ENCODE results near the gene PSMG1.

GRCh38 chr21:39184050-39184980, 1.1 kb upstream of the PSMG1 start:
- TF ChIP-seq, protein P1, sequence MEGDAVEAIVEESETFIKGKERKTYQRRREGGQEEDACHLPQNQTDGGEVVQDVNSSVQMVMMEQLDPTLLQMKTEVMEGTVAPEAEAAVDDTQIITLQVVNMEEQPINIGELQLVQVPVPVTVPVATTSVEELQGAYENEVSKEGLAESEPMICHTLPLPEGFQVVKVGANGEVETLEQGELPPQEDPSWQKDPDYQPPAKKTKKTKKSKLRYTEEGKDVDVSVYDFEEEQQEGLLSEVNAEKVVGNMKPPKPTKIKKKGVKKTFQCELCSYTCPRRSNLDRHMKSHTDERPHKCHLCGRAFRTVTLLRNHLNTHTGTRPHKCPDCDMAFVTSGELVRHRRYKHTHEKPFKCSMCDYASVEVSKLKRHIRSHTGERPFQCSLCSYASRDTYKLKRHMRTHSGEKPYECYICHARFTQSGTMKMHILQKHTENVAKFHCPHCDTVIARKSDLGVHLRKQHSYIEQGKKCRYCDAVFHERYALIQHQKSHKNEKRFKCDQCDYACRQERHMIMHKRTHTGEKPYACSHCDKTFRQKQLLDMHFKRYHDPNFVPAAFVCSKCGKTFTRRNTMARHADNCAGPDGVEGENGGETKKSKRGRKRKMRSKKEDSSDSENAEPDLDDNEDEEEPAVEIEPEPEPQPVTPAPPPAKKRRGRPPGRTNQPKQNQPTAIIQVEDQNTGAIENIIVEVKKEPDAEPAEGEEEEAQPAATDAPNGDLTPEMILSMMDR (IDR thresholded peaks at IDR 0.05 in 4 of 5, conservative IDR thresholded peaks at IDR 0.05 in 1 of 5): no peak
- peak in 1 of 2 donors; percentile 16 for TF ChIP-seq POLR2A (IDR thresholded peaks at IDR 0.05)
